HFFc6 (cell line): ENCODE measurements around the gene CCDC149. TPM values are rescaled to one million over a fixed set of nuclear protein-coding genes. Genes with fewer than 3 reads are reported as not detected.
"Not testable (repeated sequence)": the region's sequence is repeated elsewhere in the genome, so short reads cannot be mapped to it uniquely, and the experiment has no call there.

ENCODE experiments used
- DNase-seq: peaks from one replicate; pipeline ENCODE4 v3.0.0-alpha.2; 2018
- H3K27ac Mint-ChIP-seq: 2 replicates; pipeline ENCODE4 v1.8.0; 2020; ENCODE audit warnings: mild to moderate bottlenecking, mixed read lengths
- H3K27me3 Mint-ChIP-seq: 2 replicates; pipeline ENCODE4 v1.8.0; 2021; ENCODE audit warnings: mild to moderate bottlenecking, moderate library complexity, mixed read lengths; ENCODE audit not compliant: insufficient read depth
- H3K36me3 Mint-ChIP-seq: 2 replicates; pipeline ENCODE4 v1.8.0; 2021; ENCODE audit warnings: low read depth, mixed read lengths
- H3K4me1 Mint-ChIP-seq: 2 replicates; pipeline ENCODE4 v1.8.0; 2020; ENCODE audit warnings: low read depth, mixed read lengths
- H3K4me3 Mint-ChIP-seq: 2 replicates; pipeline ENCODE4 v1.8.0; 2020; ENCODE audit warnings: mild to moderate bottlenecking, moderate library complexity, mixed read lengths
- H3K9me3 Mint-ChIP-seq: 2 replicates; pipeline ENCODE4 v1.8.0; 2020; ENCODE audit warnings: mild to moderate bottlenecking, mixed read lengths
- total RNA-seq, 6 experiments: library from RNA; stranded (reverse); fragmentation: NEBNext Ultra II Directional; extraction: Animal tissue kit (Norgen Biotek cat#: 25700); gene quantifications; 2 replicates in 1 of 6; 3 replicates in 5 of 6; pipeline ENCODE4 v1.2.3, GENCODE V29; 2021
- TF ChIP-seq, protein P1 (sequence below): fragments of 200-600 bp; sonication (generic); IDR thresholded peaks from 2 replicates; pipeline ENCODE4 v1.5.0; 2021; ENCODE audit warnings: antibody characterized with exemption, mild to moderate bottlenecking

Gene CCDC149
- total RNA-seq, 6 experiments from 2014 or later: 10.9 to 13.5 (median 12.9) TPM

DNA sequence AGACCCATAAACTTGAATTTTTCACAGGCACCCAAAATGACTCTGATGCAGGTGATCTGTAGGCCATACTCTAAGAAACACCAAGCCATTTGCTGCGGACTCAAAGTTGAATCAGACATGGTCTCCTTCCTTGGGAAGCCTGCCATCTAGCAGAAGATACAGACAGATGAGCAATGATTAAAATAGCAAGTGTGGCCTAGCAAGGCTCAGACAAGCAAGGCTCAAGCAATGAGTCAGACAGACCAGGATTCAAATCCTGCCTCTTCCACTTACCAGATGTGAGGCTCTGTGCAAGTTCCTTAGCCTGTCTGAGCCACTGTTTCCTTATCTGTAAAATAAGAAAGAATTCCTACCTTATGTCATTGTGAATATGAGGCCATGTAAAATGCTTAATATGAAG, 2.3 kb downstream of the CCDC149 start:
- no peak overlapping the region for H3K4me3 Mint-ChIP-seq
- no peaks in the 10 kb centered on the region for H3K27me3 Mint-ChIP-seq
- peaks cover 43% of the 10 kb centered on the region for H3K4me1 Mint-ChIP-seq
- H3K36me3 Mint-ChIP-seq: peaks cover 16% of the 10 kb centered on the region
- TF ChIP-seq, protein P1, sequence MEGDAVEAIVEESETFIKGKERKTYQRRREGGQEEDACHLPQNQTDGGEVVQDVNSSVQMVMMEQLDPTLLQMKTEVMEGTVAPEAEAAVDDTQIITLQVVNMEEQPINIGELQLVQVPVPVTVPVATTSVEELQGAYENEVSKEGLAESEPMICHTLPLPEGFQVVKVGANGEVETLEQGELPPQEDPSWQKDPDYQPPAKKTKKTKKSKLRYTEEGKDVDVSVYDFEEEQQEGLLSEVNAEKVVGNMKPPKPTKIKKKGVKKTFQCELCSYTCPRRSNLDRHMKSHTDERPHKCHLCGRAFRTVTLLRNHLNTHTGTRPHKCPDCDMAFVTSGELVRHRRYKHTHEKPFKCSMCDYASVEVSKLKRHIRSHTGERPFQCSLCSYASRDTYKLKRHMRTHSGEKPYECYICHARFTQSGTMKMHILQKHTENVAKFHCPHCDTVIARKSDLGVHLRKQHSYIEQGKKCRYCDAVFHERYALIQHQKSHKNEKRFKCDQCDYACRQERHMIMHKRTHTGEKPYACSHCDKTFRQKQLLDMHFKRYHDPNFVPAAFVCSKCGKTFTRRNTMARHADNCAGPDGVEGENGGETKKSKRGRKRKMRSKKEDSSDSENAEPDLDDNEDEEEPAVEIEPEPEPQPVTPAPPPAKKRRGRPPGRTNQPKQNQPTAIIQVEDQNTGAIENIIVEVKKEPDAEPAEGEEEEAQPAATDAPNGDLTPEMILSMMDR: peak; percentile 42; the same call in 1 of the 2 replicates
- peaks cover 11% of the 10 kb centered on the region; the same call in 1 of the 2 replicates for H3K9me3 Mint-ChIP-seq
- peak overlapping the region; percentile 45 for H3K27ac Mint-ChIP-seq
- DNase-seq: peak; percentile 92

- H3K9me3 Mint-ChIP-seq, H3K27me3 Mint-ChIP-seq, H3K27ac Mint-ChIP-seq, DNase-seq, H3K4me3 Mint-ChIP-seq: not testable (repeated sequence)
- Mint-ChIP-seq H3K4me1 (peaks cover 43% of the 10 kb centered on the region), H3K36me3 (peaks cover 16% of the 10 kb centered on the region)
Measured at GRCh38 chr4:24909606-24910005, 3.2 kb downstream of the CCDC149 start.

DNA sequence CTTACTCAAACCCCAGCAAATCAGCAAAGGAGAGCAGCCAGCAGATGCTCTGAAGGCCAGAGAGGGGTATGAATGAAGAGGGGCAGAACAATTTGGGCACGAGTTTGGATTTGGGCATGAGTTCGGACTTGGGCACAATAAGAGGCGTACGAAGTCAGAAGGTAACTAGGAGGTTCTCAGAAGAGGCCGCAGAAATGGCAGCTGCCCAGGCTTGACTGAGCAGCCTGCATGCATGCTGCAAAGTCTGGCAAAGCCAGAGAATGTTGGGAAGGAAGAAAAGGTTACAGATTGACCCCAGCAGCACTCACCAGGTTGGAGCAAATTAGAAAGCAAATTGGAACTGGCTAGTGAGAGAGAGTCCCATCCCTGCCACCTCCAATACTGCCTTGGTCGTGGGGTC, 15.2 kb downstream of the CCDC149 start:
- H3K27ac Mint-ChIP-seq: no peak overlapping the region
- H3K9me3 Mint-ChIP-seq: no peaks in the 10 kb centered on the region
- no peak for DNase-seq
- no peaks in the 10 kb centered on the region for H3K4me1 Mint-ChIP-seq
- TF ChIP-seq, protein P1: no peak
- no peaks in the 10 kb centered on the region for H3K36me3 Mint-ChIP-seq
- H3K4me3 Mint-ChIP-seq: no peak overlapping the region
- H3K27me3 Mint-ChIP-seq: no peaks in the 10 kb centered on the region

DNA sequence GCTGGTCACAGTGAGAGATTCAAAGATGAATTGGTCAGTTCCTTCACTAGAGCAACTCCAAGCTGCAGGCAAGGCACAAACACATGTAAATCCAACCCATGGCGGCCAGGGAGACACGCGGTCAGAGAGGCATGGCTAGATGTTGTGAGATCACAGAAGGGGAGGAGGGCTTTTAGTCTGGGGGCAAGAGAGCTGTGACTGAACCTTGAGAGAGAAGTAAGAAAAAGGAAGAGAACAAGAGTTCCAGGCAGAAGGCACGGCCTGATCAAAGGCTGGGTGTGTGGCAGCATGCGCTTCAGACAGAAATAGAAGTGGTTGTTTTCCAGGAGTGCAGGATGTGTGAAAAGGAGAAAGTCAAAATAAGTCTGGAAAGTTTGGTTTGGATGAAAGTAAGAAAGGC, 15.9 kb downstream of the CCDC149 start:
- H3K4me3 Mint-ChIP-seq: no peak overlapping the region
- no peaks in the 10 kb centered on the region for H3K27me3 Mint-ChIP-seq

DNA sequence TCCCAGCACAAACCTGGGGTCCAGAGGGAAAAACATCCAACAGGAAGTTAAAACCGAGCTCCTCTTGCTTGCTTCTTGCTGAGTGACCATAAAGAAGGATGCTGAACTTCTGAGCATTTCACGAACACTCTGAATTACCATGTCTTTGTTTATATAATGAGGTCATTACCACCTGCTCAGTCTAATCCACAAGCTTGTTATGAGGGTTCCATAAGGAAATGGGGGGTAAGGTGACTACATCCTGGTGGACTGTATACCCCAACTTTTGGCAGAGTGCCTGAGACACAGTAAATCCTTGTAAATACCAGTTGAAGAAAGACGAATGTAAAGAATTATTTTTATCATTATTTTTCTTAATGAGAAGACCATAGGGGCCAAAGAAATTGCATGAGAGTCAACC, 16.8 kb downstream of the CCDC149 start:
- Mint-ChIP-seq H3K4me3 (no peak overlapping the region), H3K4me1 (peaks cover 2% of the 10 kb centered on the region), H3K27me3 (no peaks in the 10 kb centered on the region), H3K9me3 (no peaks in the 10 kb centered on the region), H3K27ac (no peak overlapping the region), H3K36me3 (no peaks in the 10 kb centered on the region)
- TF ChIP-seq, protein P1: no peak
- no peak for DNase-seq

More for the DNA sequence above, 15.9 kb downstream of the CCDC149 start:
- H3K4me1 Mint-ChIP-seq: no peaks in the 10 kb centered on the region
- no peak for DNase-seq
- no peak overlapping the region for H3K27ac Mint-ChIP-seq
- TF ChIP-seq, protein P1: no peak
- H3K9me3 Mint-ChIP-seq: no peaks in the 10 kb centered on the region
- H3K36me3 Mint-ChIP-seq: no peaks in the 10 kb centered on the region

DNA sequence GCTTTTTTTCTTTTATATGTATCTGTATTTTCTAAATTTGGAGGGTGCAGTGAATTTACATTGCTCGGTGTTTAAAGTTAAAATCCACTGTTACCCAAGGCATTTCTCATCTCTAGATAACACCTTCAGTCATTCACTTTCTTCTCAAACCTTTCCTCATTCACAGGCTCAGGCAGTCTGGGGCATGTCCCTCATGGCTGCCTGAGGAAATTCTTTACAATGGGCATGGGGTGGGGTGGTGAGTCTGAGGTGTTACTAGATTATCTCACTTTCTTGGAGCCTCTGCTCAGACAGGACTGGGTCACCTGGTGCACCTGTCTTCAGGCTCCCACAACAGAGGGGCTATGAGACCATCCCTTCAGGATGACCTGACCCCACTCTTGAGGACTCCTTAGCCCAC, 17.4 kb downstream of the CCDC149 start:
- Mint-ChIP-seq H3K27me3 (no peaks in the 10 kb centered on the region), H3K27ac (no peak overlapping the region), H3K4me3 (no peak overlapping the region), H3K36me3 (peaks cover 5% of the 10 kb centered on the region; the same call in 1 of the 2 replicates), H3K9me3 (no peaks in the 10 kb centered on the region), H3K4me1 (peaks cover 8% of the 10 kb centered on the region)
- no peak for DNase-seq
- TF ChIP-seq, protein P1: no peak
